GM04504 (cell line): ENCODE results near the gene GRID2.
"Not testable (repeated sequence)": the region's sequence is repeated elsewhere in the genome, so short reads cannot be mapped to it uniquely, and the experiment has no call there.

Source experiments
- DNase-seq: peaks from one replicate; pipeline ENCODE4 v3.0.0-alpha.2; 2012; ENCODE audit warnings: low read depth

The GRID2 gene

GRCh38 chr4:93529692-93530372 is 1226.1 kb downstream of the GRID2 start:
- no peak for DNase-seq

- DNase-seq = no peak
Observed at GRCh38 chr4:93532234-93532633, 1228.5 kb downstream of the GRID2 start.

DNA sequence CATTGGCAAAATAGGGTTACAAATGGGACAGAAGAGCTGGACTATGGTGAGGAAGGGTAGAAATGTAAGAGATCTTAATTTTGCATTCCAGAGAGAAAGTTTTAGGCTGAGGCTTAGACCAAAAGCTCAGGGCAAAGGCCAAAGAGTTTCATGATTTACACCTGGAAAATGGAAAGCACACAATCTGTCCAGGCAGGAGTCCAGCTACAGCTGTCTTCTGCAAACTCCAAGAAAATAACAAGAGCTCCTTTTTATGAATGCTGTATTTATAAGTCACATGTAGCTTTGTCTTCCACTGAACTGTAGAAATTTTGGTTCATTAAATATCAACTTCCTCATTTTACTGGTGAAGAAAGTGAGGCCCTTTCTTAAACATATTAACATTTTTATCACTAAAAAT is 1236.8 kb downstream of the GRID2 start:
- no peak for DNase-seq

GRCh38 chr4:93561842-93562241 is 1258.1 kb downstream of the GRID2 start:
- DNase-seq = no peak

DNA sequence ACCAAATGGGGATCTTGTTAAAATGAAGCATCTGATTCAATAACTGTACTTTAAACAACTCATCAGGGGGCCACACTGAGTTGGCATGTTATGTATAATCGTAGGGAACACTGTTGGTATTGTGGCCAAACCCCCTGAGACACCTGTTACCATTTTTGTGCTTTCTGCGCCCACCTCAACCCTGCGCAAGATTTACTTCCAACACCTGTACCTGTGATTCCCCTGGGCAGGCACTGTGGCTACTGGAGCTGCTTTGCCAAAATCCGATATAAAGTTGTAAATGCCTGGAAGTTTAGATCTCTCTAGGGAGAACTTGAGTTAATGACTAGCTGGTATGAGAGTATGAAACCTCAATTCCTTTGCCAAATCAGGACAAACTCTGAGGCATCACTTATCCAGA is 1265.0 kb downstream of the GRID2 start:
- DNase-seq = no peak

DNA sequence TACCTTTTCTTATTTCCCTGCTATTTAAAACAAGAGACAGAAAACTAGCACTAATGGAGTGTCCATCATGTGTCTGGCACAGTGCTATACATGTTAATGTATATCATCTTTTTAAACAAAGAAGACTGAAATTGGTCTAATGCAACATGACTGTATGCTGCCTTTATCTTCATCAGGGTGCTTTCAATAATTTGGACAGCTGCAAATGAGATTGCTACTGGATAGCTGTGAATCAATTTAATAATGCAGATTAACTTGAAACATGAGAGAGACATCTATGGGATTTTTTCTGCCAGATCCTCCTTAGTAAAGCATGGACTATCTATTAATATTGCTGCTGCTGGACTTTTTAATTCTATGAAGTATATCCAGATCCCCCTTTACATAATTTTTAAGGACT is 1269.5 kb downstream of the GRID2 start:
- DNase-seq = no peak

- no peak for DNase-seq
Observed at GRCh38 chr4:93578942-93579341, 1275.2 kb downstream of the GRID2 start.

GRCh38 chr4:93605163-93605562 is 1301.4 kb downstream of the GRID2 start:
- DNase-seq = no peak

GRCh38 chr4:93617606-93618005 is 1313.8 kb downstream of the GRID2 start:
- no peak for DNase-seq

DNA sequence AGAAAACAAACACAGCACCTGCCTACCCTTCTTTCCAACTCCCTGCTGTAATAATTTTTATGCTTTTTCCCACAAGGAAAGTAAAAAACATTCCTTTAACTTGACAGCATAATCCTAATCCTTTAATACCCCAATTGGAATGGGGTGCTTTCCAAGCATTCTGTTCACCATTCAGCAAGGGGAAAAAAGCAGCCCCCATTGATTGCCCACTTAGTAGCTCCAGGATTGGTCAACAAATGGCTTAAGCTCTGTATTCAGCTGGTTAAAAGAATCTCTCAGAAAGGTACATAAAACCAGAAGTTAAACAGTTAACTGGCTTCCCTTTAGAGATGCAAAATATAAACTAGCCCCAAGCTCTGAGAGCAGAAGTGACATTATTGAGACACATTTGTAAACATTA is 1330.0 kb downstream of the GRID2 start:
- no peak for DNase-seq

- DNase-seq = no peak
Observed at GRCh38 chr4:93635943-93636342, 1332.2 kb downstream of the GRID2 start.

DNA sequence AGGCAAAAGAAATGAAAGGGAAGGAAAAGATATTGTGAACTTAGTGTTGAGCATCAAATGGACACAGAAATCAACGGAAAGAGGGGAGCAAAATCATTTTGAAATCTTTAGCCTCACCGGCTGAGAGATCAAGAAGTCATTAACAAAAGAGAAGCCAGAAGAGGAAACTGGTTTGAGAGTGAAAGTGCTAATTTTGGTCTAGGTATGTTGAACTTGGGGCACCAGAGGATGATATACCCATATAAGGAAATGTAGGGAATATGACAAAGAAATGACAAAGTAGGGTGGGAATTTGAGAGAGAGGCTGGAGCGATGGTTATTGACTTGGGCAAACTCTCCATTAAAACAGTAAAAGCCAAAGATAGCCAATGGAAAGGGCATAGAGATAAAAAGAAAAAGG is 1341.4 kb downstream of the GRID2 start:
- DNase-seq = no peak

GRCh38 chr4:93646233-93646930 is 1342.6 kb downstream of the GRID2 start:
- no peak for DNase-seq

DNA sequence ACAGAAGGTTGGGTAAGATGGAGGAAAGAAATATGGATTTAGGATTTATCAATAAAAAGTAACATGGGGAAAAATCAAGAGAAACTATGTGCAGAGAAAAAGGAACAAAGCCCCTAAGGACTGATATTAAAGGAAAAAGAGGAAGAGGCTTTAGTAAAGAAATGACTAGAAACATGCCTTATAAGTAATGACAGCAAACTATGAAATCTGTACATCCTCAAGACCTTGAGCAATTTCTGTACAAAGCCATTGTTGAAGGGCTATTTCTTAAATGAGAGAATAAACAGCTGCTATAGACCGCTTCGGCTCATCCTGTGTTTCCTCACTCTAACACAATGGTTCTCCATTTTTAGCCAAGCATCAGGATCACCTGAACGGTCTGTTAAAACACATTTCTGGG is 1344.5 kb downstream of the GRID2 start:
- DNase-seq = no peak

DNA sequence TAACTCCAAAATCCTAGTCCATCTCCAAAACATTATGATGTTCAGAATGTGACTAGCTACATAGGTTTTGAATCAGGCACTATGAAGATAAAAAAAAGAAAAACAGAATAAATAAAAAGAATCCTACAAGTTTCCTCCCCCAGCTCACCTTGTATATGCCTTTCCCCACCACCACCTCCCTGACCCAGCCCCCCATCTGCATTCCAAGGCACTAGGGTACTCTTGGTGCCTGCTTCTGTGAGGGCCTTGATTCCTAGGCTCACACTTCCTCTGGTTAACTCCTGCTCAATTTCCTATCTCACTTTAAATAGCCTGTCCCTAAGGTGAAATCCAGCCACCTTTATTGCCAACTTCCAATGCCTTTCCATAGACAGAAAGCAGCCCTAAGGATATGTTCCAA is 1346.1 kb downstream of the GRID2 start:
- DNase-seq = no peak

GRCh38 chr4:93654211-93654610 is 1350.4 kb downstream of the GRID2 start:
- no peak for DNase-seq

DNA sequence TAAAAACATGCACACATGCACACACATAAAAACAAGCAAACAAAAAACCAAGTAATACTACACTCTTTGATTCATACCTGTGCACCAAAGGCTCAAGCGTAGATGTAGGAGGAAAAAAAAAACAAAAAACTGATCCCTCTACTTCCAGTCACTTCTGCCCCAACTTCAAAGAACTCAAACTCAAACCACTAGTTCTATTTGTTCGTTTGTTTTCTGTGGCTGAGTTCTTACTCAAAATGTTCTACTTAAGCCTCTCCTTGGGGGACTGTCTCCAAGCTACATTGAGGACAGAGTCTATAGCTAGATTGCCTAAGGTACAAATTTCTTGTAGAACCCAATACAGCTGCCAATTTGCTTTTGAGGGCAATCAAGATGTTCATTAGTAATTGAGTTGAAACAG is 1353.8 kb downstream of the GRID2 start:
- no peak for DNase-seq

DNA sequence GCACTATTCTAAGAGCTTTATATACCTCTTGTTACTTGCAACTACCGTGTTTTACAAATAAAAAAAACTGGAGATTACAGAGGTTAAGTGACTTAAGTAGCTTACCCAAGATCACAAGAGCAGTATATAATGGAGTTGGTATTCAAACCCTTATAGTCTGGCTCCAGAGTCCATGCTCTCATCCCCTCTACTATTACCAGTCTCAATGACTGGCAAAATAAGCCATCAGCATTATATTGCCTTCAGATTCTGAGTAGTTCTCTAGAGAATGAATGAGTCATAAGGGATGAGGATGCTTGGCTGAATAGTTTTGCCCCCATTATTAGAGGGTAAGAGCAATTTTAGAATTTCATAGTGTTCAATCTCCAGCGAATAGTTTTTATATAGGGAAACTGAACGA is 1354.7 kb downstream of the GRID2 start:
- no peak for DNase-seq

- DNase-seq = no peak
Observed at GRCh38 chr4:93659629-93660028, 1355.9 kb downstream of the GRID2 start.

DNA sequence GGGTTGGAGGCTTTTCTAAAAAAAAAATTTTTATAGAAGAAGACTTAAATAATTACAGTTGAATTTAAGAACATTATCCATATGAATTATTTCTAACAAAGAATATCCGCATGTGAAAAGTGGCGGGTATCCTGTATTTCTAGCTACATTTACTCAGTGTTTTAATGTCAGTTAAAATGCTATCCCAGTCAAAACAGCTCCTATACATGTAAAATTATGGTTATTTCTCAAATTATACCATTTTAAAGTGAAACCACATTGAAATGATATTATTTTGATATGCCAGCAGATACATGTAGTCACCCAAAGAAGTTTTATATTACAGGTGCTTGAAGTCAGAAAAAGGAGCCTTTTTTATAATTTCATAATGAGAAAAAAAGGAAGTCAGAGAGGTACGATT is 1356.3 kb downstream of the GRID2 start:
- no peak for DNase-seq

- DNase-seq = no peak
Observed at GRCh38 chr4:93670434-93670833, 1366.7 kb downstream of the GRID2 start.

- no peak for DNase-seq
Observed at GRCh38 chr4:93671093-93671492, 1367.3 kb downstream of the GRID2 start.

DNA sequence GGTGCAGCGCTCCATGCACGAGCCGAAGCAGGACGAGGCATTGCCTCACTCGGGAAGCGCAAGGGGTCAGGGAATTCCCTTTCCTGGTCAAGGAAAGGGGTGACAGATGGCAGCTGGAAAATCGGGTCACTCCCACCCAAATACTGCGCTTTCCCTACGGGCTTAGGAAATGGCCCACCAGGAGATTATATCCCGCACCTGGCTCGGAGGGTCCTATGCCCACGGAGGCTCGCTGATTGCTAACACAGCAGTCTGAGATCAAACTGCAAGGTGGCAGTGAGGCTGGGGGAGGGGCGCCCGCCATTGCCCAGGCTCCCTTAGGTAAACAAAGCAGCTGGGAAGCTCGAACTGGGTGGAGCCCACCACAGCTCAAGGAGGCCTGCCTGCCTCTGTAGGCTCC is 1373.2 kb downstream of the GRID2 start:
- not testable (repeated sequence) for DNase-seq

- DNase-seq = no peak
Observed at GRCh38 chr4:93684571-93684970, 1380.8 kb downstream of the GRID2 start.
